NCI-H526 treated with DMSO at 0.1 percent for 48 hours (cell line): Measurements from ENCODE around the gene ITPR1.
"Not testable (repeated sequence)": the region's sequence is repeated elsewhere in the genome, so short reads cannot be mapped to it uniquely, and the experiment has no call there.

ENCODE experiments used
- DNase-seq: peaks from one replicate; lab custom pipeline; 2025; lab: John Stamatoyannopoulos, UW

Gene ITPR1

DNA sequence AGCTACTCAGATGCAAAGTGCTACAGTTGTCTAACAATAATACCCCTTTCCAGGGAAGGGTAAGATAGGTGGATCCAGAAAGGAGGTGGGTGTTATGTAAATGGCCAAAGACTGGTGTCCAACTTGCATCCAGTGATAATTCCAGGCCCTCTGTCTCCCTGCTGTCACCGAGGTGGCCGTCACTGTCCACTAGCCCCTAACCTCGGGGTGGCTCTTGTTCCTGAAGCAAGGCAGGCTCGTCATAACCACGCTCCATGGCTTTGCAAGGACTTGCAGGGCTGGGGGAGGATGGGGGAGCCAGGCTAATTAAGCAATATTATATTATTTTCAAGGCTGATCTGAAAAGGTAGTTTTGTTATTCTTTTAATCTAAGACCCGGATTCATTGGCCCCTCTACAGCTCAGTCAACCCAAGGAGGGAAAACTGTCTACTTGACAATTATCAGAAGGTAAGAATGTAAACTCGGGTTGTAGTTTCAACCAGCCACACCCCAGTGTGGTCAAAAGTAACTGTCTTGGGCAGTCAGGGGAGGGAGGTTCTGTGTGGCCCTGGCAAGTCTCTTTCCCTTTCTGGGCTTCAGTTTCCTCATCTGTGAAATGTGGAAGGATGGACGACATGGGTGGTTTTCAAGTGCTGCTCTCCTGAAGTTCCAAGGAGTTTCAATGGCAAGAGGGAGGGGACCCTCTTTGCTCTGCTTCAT lies 266.0 kb downstream of the ITPR1 start:
- DNase-seq, result no peak

DNA sequence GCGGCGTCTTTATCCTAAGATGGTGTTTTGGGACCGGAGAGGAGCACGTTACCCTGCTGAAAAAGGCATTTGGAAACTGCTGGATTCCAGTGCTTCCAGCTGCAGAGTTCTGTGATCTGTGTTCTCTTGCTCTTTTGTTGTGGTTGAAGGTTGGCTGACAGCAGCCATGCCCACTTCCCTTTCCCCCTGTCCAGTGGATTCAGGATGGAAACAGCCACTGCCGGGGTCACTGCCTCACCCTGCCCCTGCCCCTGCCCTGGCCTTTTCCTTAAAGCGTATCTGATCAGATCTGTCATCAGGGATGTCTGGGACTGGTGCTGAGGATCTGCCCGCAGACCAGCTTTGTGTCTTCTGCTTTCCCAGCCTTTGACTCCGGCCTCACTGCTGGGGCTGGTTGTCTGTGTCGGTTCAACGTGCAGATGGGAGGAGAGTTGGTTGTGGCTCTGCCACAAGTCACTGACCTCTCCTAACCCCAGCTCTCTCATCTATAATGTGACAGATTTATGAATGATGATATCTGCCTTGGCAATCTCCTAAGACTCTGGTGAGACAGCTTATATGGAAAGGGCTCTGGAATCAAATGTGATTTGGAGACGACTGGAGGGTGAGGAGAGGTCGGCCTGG lies 266.7 kb downstream of the ITPR1 start:
- DNase-seq, result no peak

DNA sequence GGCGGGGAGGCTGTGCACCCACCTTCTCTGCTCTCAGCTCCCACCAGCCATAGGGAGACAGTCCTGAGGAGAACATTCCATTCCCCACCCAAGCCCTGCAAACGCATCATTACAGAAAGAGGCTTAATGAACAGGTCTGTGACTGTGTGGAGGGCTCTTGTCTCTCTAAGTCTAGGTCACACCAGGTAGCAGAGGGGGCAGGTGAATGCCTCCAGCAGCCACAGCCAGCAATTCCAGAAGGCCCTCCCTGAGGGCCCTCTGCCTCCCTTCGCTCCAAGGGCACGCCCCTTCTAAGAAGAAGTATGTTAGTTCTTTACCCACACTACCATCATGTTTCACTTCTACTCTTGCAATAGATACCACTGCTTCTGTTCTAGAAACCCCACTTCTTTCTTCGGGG lies 268.6 kb downstream of the ITPR1 start:
- no peak for DNase-seq

DNA sequence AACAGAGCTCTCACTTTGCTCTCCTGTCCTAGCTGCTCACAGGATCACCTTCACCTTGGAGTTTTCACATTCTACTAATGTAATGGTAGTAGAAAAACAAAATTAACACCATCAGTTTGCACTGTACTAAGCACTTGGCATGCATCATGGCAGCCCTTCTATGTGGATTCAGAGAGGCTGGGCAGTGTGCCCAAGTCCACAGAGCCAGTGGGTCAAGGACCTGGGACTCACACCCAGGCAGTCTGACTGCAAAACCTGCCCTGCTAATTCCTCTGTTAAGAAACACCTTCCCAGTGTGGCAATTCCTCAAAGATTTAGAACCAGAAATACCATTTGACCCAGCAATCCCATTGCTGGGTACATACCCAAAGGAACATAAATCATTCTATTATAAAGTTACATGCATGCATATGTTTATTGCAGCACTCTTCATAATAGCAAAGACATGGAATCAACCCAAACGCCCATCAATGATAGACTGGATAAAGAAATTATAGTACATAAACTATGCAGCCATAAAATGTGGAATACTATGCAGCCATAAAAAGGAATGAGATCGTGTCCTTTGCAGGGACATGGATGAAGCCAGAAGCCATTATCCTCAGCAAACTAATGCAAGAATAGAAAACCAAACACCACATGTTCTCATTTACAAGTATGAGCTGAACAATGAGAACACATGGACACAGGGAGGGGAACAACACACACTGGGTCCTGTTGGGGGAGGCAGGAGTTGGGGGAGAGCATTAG lies 269.5 kb downstream of the ITPR1 start:
- DNase-seq, result not testable (repeated sequence)

DNA sequence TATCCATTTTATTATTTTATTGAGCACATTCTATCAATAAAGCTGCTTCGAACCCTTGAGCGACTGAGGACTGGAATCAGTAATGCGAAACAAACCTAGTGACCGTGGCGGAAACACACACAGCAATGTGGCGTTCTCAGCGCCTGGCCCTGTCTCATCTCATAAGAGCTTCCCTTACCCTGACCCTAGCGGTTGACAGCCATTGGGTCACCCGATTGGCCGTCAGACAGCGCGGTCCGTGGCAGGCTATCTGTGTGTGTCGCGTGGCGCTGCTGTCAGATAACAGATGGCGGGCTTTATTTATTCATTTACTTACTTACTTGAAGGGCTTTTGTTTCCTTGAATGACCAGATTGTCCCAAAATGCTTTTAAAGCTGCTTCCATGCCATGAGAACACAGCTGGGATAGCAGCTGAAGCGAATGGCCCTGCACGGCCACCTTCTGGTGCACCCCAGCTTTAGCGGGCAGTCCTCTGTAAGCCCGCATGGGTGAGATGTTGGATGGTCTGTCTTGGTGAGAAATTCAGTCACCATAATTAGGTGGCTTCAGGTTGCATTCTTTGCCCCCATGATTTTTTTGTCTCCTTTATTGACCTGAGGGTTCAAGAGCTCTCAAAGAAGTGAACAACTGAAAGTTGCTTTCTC lies 270.6 kb downstream of the ITPR1 start:
- no peak for DNase-seq

DNA sequence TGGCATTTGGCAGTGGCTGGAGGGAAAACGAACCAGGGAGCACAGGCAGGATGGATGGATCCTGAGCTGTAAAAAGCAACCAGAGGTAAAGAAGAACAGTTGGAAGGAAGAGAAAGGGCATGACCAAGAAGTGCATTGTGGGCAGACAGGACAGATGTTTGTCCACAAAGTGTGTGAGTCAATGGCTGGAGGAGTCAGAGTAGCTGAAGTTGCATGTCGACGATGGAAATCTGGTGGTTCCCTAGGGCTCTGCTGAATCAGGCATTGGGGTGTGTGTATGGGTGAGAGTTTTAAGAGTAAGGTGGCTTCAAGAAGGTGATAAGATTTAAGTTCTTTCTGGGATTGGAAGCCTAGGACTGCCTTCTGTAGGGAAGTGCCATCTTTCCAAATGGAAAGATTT lies 272.1 kb downstream of the ITPR1 start:
- DNase-seq, result no peak

DNA sequence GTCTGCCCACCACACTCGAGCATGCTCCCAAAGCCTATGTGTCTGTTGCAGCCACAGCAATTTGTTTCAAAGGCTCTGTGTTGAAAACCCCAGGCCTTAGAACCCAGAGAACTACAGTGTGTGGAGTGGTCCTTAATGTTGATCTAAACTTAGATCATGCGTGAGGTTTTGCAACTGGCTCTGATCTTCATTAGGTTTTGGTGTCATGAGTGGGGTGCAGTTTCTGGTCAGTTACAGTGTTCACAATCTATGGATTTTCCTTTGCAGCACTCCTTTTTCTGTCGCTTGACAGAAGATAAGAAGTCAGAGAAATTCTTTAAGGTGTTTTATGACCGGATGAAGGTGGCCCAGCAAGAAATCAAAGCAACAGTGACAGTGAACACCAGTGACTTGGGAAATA lies 273.1 kb downstream of the ITPR1 start:
- DNase-seq, result no peak

DNA sequence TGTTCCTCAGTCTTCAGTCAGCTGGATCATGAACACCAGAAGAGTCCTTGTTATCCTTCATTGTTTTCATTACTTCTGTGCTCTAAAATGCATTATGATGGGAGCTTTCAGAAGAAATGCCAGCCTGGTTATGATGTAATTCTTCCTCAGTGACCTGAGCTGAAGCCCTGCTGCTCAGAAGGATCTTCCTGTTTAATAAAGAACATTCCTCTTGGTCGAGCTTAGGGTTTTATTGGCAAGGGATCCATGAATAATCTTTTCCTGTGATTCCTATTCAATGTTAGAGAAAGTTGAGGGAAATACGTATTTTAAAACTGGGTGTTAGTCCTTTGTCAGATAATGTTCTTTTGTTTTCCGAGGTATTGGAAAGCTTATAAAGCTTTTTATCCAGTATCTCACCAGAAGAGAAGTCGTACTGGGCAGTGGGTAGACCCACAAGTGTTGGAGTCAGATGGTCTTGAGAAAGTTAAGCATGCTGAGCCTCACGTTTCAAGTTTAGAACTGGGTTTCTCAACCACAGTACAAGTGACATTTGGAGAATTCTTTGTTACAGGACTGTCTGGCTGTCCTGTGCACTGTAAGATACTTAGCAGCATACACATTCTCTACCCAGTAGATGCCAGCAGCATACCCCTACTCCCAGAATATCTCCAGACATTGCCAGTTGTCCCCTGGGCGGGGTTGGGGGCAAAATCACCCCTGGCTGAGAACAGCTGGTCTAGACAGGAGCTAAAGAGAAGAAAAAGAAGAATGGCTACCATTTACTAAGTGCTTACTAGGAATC lies 273.8 kb downstream of the ITPR1 start:
- no peak for DNase-seq

DNA sequence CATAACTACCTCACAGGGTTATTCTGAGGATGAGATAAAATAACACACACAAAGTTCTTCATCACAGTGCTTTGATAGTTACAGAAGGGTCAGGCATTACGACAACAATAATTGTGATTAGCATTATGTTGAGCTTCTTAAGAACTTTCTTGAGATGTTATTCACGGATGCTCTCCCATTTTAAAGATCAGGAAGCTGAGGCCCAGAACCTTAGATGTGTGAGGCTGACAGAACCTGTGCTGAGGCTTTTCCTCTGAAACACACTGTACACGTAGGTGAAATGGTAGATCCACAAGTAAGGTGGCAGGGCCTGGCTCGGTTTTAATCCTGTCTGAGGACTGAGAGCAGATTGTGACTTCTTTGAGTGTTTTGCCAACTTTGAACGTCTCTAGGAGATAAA lies 274.9 kb downstream of the ITPR1 start:
- no peak for DNase-seq

DNA sequence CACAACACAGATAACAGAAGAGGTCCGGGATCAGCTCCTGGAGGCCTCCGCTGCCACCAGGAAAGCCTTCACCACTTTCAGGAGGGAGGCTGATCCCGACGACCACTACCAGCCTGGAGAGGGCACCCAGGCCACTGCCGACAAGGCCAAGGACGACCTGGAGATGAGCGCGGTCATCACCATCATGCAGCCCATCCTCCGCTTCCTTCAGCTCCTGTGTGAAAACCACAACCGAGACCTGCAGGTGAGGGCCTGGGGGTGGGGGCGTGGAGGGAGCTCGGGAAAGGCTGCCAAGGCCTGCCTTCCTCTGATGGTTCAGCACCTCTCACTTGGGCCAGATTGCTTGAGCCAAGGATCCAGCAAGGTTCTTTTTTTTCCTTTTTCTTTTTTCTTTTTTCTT lies 275.4 kb downstream of the ITPR1 start:
- no peak for DNase-seq

DNA sequence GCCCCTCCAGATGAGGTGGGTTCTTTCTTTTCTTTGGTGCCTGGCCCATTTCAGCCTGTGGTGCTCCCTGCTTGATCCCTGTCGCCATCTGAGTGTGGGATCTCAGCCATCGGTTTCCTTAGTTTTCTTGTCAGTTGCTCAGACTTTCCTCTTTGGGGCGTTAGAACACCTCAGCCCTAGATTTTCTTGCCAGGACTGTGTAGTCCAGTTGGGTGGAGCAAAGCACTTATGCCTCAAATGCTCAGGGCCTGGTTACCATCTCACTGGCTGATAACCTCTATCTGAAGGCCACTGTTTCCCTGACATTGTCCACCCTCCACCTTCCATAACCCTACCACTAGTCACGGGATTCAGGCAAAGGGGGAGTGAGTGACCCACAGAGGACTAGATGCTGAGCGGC lies 277.4 kb downstream of the ITPR1 start:
- DNase-seq, result no peak

DNA sequence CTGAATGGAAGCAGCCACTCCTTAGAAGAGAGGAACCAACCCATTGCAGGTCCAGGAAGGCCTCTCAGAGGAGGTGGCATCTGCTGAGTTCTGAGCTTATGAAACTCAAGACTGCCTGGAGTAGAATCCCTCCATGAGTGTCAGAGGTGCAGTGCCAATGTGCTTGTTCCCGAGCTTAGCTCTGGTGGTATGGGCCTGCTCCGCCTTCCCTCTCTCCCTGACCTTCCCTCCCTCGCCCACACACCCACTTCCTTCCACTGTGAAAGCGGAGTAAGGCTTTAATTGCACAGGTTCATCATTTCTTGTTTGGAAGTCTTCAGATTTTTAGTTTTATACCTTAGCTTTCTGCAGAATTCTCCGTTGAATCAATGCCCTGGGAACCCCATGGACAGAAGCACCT lies 278.1 kb downstream of the ITPR1 start:
- no peak for DNase-seq

DNA sequence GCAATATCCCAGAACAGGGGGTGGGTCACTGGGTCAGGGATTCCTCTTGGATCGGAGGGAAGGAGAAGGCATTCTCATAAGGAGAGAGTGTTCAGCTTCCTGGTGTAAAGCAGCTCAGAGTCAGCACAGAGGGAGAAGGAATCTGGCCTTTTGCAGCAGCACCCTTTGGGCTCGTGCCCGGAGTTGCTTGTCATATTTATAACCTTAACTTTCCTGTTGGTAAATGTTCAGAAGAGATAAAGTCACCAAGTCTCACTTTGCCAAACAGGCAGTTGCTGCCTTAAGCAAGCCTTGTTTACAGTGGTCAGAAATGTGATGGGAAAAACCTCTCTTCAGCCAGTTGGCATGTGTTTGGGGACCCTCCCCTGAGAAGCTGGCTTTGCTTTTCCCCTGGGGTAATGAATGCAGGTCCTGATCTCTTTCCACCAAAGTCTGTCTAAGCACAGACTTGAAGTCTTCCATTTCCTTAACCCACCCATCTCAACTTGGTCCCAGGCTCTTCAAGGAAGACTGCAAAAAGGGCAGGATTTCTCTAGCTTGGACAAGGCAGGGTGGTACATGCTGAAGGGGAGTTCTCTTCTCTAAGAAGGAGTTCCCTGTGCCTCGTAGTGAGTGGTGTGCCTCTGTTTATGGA lies 279.1 kb downstream of the ITPR1 start:
- no peak for DNase-seq

DNA sequence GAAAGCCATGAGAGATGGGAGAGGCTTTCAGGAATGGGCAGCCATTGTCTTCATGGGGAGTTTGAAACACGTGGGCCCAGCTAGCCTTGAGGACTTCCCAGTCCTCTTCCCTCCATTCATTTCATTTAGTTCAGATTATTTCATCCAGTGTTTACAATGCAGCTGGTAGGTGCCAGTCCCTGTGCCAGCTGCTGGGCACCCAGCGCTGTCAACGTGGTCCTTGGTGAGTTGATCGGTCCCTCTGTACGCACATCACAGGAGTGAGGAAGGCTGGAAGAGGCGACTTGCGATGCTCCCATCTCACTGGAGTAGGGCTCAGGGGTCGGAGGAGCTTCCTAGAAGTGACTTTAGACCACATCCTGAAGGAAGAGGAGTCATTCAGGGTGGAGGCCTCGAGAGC lies 279.7 kb downstream of the ITPR1 start:
- DNase-seq, result no peak

DNA sequence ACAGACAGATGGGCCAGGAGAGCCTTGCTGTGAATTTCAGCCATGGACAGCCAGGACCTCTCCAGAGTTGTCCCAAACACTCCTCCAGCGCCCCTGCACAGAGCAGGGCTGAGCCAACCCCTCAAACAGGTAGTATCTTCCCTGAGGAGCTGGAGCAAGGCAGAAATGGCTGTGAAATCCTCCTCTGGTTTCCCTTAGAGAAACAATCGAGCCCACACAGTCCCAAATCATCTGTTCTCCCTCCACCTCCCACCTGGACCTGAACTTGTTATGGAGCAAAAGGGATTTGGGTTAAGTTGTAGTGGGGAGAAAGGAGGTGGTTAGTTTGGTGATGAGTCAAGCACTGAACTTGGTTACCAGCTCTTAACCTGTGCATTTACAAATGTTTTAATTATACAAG lies 280.4 kb downstream of the ITPR1 start:
- no peak for DNase-seq

DNA sequence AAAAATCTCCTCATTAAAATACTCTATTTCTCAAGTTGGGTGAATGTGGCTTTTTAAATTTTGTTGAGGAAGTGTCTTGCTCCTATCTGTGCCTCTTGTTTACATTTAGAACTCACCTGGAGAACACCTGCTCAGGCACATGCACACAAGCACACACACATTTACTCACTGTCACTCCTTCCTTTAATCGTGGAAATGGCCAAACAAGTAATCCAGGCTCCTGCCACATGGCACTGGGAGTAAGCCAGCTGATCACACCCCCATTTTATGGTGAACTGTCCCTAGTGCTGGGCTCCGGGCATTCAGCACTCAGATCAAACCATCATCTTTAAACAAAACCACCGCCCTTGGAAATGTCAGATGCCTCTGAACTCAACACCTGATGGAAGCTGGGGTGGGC lies 281.4 kb downstream of the ITPR1 start:
- DNase-seq, result no peak

DNA sequence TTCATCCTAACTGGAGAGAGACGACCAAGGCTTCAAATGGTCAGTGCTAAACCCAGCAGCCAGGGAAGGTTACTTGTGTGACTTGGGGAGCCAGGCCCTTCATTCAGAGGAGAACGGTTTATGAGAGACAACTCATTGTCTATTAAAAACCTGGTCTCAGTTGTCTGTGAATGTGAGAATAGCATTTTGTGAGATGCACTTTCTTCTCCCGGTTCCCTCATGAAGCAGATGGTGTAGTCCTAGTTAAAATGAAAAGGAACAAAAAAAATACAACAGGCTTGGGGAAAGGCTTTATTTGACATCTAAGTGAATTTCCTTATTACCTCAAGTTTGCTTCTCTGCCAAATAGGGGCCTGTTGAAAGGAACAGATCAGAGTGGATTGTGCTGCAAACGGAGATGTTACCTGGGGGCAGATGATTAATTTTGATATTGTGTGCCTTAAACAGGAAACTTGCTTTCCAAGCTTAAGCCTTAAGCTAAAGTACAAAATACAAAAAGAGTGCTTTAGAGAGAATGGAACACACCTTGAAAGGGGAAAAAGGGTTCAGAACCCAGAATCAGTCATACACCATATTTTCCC lies 283.3 kb downstream of the ITPR1 start:
- DNase-seq, result no peak

DNA sequence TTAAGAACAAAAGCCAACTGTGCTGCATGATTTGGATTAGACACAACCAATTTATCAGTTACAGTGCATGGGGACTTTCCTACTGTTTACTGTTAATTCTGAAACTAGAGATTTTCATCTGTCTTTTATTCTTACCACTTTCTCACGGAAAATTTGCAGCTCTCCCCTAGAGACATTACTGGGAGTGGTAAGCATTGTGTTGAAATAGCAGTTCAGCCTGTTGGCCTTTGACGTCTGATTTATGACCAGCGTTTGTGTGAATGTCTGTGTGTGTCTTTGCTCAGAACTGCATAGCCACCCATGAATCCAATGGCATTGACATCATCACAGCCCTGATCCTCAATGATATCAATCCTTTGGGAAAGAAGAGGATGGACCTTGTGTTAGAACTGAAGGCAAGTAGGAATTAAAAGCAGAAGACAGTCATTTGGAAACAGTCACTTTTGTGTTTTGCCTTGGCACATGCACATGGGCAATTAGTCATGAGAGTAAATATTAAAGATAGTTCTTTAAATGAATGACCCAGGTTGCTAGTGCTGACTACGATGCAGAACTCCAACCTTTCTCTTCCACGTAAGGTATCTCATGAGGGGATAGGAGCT lies 283.9 kb downstream of the ITPR1 start:
- no peak for DNase-seq

DNA sequence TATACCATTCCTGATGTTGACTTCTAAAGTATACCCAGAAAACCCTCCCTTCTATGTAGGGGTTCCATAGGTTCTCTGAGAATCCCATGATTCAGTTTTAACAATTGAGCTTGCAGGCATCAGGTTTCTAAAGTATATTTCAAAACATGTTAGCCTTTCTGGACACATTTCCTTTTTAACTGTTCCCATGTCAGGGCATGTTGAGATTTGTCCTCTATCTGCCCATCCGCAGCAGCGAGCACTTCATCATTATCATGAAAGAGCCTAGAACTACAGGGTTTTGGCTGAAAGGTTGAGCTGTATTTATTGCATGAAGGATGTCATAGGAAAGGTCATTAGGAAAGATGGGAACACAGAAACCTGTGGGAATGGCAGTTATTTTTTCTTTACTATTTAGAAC lies 285.0 kb downstream of the ITPR1 start:
- DNase-seq, result no peak

DNA sequence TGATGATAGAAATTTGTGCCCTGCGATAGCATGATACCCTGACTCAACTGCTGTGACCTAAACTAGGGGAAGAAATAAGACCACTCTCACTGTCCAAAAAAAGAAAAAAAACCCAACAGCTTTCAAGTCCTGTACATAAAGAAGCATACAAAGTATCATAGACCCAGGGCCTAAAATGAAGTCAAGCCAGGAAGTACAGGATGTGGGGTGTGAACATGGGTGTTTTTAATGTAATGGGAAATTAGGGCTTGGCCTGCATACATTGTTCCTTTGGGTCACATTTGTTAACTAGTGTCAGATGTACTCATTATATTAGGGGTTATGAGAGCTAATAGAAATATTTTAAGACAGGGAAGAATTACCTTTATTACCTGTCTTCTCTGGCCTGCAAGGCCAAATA lies 285.6 kb downstream of the ITPR1 start:
- no peak for DNase-seq

DNA sequence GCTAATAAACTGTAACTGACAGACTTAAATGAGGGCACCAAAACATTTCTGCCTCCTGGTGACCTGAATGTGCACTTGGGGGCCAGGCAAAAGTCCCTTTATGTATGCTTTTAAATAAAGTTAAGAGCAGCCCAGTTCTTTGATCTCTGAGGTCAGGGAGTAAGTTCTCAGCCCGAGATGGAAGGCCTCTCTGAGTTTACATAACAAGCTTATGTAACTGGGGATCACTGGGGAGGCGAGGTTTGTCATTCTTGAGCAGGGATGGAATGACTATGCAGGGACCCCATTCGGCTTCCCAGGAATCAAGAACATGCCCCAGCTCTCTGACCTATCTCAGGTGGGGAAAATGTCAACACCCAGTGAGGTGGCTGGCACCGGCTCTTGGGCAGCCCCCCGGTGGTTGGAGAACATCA lies 287.4 kb downstream of the ITPR1 start:
- DNase-seq, result no peak
